Measurements from ENCODE around the gene CRACR2B. TPM values are rescaled to one million over a fixed set of nuclear protein-coding genes. Genes with fewer than 3 reads are reported as not detected.
A peak's percentile ranks its signal among the peaks of the same experiment; 100 is the strongest.

Gene CRACR2B
- total and polyA plus RNA-seq, 8 donors, result 14.2 to 32.1 (median 21.8) TPM

DNA sequence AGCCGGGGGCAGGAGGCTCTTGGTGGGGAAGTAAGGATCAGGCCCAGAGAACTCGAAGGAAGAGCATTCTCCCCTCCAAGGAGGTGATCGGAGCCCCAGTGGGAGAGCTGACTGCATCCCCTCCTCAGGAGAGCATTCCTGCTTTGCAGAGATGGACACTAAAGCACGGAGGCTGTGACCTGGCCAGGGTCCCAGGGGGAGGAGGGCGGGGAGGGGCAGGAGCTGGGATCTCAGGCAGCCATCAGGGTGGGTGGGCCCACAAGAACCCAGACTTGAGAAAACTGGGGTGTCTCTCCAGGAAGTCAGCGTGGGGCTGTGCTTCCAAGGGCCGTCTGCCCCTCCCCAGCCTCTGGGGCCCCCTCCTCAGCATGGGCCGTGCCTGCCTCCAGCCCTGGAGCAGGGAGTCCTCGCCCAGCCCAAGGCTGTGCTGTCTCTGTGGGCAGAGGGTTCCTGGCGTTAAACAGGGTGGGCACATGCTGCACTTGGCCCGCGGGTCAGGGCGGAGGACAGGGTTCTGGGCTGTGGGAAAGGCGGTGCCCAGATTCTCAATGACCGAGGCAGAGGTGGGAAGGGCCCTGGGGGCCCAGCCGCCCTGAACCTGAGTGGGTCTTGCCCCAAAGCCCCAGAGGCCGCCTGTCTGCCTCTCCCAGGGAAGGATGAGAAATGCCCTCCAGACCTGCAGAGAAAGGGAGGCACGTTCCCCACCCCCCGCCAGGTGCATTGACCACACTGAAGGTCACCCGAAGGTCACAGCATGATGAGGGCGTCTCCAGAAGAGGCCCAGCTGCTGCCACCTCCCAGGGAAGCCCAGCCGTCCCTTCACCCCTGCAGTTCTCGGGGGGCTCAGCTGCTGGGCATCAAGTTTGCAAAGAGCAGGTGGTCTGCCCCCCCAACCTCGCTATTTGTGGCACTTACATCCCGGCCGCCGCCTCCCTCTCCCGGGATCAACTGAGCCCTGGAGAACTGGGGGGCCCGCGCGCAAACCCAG is 38.5 kb upstream of the CRACR2B start:
- peaks cover 0 to 31% of the 10 kb centered on the region in 2 donors for H3K27me3 ChIP-seq
- peaks cover 0 to 32% of the 10 kb centered on the region in 2 donors for H3K36me3 ChIP-seq
- intact Hi-C loops (cut with DNase I), result no loop called here
- no peak overlapping the region for H3K27ac ChIP-seq
- no peak overlapping the region for H3K4me3 ChIP-seq
- ATAC-seq (no peak), DNase-seq (no peak)
- TF ChIP-seq, protein P1, sequence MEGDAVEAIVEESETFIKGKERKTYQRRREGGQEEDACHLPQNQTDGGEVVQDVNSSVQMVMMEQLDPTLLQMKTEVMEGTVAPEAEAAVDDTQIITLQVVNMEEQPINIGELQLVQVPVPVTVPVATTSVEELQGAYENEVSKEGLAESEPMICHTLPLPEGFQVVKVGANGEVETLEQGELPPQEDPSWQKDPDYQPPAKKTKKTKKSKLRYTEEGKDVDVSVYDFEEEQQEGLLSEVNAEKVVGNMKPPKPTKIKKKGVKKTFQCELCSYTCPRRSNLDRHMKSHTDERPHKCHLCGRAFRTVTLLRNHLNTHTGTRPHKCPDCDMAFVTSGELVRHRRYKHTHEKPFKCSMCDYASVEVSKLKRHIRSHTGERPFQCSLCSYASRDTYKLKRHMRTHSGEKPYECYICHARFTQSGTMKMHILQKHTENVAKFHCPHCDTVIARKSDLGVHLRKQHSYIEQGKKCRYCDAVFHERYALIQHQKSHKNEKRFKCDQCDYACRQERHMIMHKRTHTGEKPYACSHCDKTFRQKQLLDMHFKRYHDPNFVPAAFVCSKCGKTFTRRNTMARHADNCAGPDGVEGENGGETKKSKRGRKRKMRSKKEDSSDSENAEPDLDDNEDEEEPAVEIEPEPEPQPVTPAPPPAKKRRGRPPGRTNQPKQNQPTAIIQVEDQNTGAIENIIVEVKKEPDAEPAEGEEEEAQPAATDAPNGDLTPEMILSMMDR (IDR thresholded peaks at IDR 0.05), result no peak
- H3K4me1 ChIP-seq, result no peaks in the 10 kb centered on the region
- H3K9me3 ChIP-seq, result no peaks in the 10 kb centered on the region

DNA sequence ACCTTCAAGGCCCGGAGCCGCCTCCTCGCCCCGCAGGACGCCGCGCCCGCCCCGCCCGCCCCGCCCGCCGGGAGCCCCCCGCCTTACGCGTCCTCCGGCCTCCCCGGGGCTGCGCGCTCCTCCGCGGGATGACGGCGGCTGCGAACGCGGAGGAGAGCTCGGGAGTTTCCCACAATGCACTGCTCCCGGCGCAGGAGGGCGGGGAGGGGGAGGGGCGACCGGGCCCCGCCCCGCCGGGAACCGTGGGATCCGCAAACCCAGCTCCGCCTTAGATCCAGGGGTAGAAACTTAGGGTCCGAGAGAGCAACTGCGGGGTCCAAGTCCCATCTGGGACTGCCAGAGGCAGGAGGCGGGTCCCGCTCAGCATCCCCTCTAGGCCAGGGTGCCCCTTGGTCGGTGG is 37.8 kb upstream of the CRACR2B start, which contains the start of gene CEND1:
Gene CEND1, minus strand, starts transcription at position 148 of the 400 bp plus-strand sequence. CDS start 1,514 bp downstream, outside the sequence.
- Histone ChIP-seq H3K27me3 (peaks cover 0 to 31% of the 10 kb centered on the region in 2 donors), H3K27ac (no peak within 1 kb of the TSS), H3K9me3 (no peaks in the 10 kb centered on the region), H3K36me3 (peaks cover 0 to 37% of the 10 kb centered on the region in 2 donors), H3K4me3 (no peak within 1 kb of the TSS), H3K4me1 (peaks cover under 1 to 7% of the 10 kb centered on the region in 2 donors)
- intact Hi-C loops (cut with DNase I), result no loop called here
- TF ChIP-seq, protein P1 (IDR thresholded peaks at IDR 0.05), result no peak
- ATAC-seq, result no peak
- DNase-seq, result peak in 1 of 4 donors; percentile 78

DNA sequence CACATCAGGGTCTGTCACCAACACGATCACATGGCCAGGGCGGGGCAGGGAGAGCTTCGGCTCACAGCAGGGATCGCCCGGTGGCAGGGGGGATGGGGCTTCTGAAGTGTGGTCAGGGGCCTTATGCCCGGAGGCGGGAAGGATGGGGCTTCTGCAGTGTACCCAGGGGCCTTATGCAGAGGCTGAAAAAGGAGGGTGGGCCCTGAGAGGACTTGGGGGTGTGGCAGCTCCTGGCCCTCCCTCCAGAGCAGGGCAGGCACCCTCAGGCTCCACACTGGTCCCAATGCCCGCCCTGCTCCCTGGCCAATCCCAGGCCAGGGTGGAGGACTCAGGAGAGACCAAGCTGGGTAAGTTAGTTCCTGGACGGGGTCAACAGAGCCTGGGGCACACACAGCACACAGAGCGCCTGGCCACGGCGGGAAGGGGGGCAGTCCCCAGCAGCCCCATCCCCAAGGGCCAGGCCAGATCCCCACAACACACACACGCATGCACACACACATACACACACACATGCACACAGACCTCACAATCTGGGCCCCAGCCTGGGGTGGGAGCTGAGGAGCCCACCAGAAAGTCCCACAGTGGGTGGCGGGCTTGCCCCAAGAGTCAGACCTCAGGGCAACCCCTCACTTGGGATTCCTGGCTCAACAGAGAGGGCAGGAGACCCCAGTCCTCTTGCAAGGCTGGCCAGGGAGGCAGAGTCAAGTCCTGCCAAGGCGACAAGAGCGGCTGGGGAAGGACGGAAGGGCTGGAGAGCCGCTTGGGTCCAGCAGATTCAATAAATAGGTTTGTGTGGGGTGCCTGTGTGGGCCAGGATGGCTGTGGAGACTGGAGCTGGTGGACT is 36.8 kb upstream of the CRACR2B start:
- no peak overlapping the region for H3K4me3 ChIP-seq
- peaks cover 0 to 37% of the 10 kb centered on the region in 2 donors for H3K36me3 ChIP-seq
- TF ChIP-seq, protein P1 (IDR thresholded peaks at IDR 0.05), result no peak
- H3K27me3 ChIP-seq, result peaks cover 0 to 31% of the 10 kb centered on the region in 2 donors
- intact Hi-C loops (cut with DNase I), result no loop called here
- H3K4me1 ChIP-seq, result peaks cover 10 to 17% of the 10 kb centered on the region in 2 donors
- no peak for ATAC-seq
- no peak overlapping the region for H3K27ac ChIP-seq
- H3K9me3 ChIP-seq, result no peaks in the 10 kb centered on the region
- no peak for DNase-seq

DNA sequence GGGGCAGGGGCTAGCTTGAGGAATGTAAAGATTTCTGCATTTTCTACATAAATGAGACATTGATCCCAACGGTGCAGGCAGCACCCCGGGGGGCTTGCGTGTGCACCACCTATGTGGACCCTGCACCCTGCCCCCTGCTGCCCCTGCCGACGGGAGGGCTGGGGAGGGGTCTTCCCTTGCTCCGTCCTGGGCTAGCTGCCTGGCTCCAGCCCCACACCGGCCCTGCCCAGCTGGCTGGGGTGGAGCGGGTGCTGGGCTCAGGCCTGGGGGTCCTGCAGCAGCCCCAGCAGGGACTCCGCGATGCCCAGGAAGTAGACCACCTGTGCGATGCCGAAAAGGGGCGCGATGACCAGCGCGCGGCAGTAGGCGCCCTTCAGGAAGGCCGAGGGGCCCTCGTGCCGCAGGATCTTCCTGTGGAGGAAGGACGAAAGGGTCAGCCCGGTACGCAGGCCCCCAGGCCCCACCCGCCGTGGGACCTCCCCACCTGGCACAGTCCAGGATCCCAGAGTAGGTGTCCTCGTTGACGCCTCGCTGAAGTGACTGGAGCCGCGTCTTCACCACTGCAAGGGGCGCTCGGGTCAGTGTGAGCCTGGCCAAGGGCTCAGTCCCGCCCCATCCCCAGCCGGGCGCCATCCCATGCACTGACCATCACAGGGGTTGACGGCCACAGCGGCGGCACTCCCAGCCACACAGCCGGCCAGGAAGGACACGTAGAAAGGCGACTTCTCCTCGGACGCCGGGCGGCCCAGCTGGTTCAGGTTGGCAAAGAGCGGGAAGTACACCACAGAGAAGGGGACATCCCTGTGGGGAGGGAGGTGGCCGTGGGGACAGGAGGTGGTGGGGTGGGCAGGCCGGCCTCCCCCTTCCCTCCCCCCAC is 35.8 kb upstream of the CRACR2B start:
- Histone ChIP-seq H3K36me3 (peaks cover 0 to 37% of the 10 kb centered on the region in 2 donors), H3K27me3 (peaks cover 0 to 31% of the 10 kb centered on the region in 2 donors), H3K9me3 (no peaks in the 10 kb centered on the region), H3K4me1 (peaks cover 17 to 26% of the 10 kb centered on the region in 2 donors), H3K27ac (no peak overlapping the region), H3K4me3 (no peak overlapping the region)
- DNase-seq, result peak in 1 of 4 donors; percentile 75
- TF ChIP-seq, protein P1 (IDR thresholded peaks at IDR 0.05), result no peak
- intact Hi-C loops (cut with DNase I), result no loop called here
- ATAC-seq, result no peak

All from left lung (tissue), 10 donors.